CD14-positive monocyte (primary cell): ENCODE measurements around the gene ITPK1. TPM values are rescaled to one million over a fixed set of nuclear protein-coding genes. Genes with fewer than 3 reads are reported as not detected.

Experiments used
- DNase-seq, 3 donors: peaks; one replicate each; pipeline ENCODE4 v3.0.0-alpha.2; 2011 to 2022
- H2AFZ ChIP-seq: 2 replicates; pipeline ENCODE4 v1.6.0; 2012; ENCODE audit warnings: mild to moderate bottlenecking, low read depth, low read length, inconsistent platforms; ENCODE audit not compliant: insufficient read depth, poor library complexity, severe bottlenecking
- H3K27ac ChIP-seq, 2 donors: 1 replicate in 1 of 2; 2 replicates in 1 of 2; pipeline ENCODE4 v1.5.1; 2012 to 2013; ENCODE audit warnings: low read length in 2 of 2, control low read depth in 1 of 2, inconsistent platforms in 1 of 2, low read depth in 1 of 2, mild to moderate bottlenecking in 1 of 2
- H3K27me3 ChIP-seq, 2 donors: one replicate each; pipeline versions ENCODE4 v1.6.0 to v1.6.1; 2011 to 2013; ENCODE audit warnings: low read length in 2 of 2; ENCODE audit not compliant: control insufficient read depth in 2 of 2, insufficient read depth in 2 of 2
- H3K36me3 ChIP-seq, 2 donors: replicated peaks in 1 of 2; 1 replicate in 1 of 2; 2 replicates in 1 of 2; pipeline versions ENCODE4 v1.5.1 to v1.6.1; 2012 to 2013; ENCODE audit warnings: low read length in 2 of 2, control low read depth in 1 of 2, inconsistent platforms in 1 of 2, mild to moderate bottlenecking in 1 of 2; ENCODE audit not compliant: insufficient read depth in 2 of 2, control insufficient read depth in 1 of 2
- H3K4me1 ChIP-seq, 2 donors: 1 replicate in 1 of 2; 2 replicates in 1 of 2; pipeline versions ENCODE4 v1.5.1 to v1.6.1; 2012 to 2013; ENCODE audit warnings: low read length in 2 of 2, control low read depth in 1 of 2, inconsistent platforms in 1 of 2, mild to moderate bottlenecking in 1 of 2, moderate library complexity in 1 of 2; ENCODE audit not compliant: insufficient read depth in 2 of 2, control insufficient read depth in 1 of 2
- H3K4me2 ChIP-seq: replicated peaks from 2 replicates; pipeline ENCODE3; 2012; ENCODE audit warnings: low read length, moderate library complexity, mild to moderate bottlenecking; ENCODE audit not compliant: poor library complexity, severe bottlenecking; ENCODE audit errors: extremely low read depth
- H3K4me3 ChIP-seq, 3 experiments: fragments of 200-600 bp in 1 of 3; sonication (generic) in 1 of 3; replicated peaks in 1 of 3; 1 replicate in 2 of 3; 2 replicates in 1 of 3; pipeline ENCODE4 v1.5.1; 2011 to 2013; ENCODE audit warnings: low read length in 3 of 3, mild to moderate bottlenecking in 3 of 3, control low read depth in 2 of 3, low read depth in 2 of 3, inconsistent platforms in 1 of 3, moderate library complexity in 1 of 3
- H3K79me2 ChIP-seq: 2 replicates; pipeline ENCODE4 v1.6.0; 2012; ENCODE audit warnings: mild to moderate bottlenecking, control low read depth, inconsistent platforms, low read length, moderate library complexity; ENCODE audit not compliant: insufficient read depth
- H3K9ac ChIP-seq: 2 replicates; pipeline ENCODE4 v1.6.0; 2017; ENCODE audit warnings: low read length, mild to moderate bottlenecking; ENCODE audit not compliant: insufficient read depth, poor library complexity, severe bottlenecking
- H3K9me3 ChIP-seq, 2 donors: replicated peaks in 1 of 2; 1 replicate in 1 of 2; 2 replicates in 1 of 2; pipeline versions ENCODE4 v1.5.1 to v1.6.1; 2012 to 2013; ENCODE audit warnings: low read length in 2 of 2, control low read depth in 1 of 2; ENCODE audit not compliant: control insufficient read depth in 1 of 2, insufficient read depth in 1 of 2
- H4K20me1 ChIP-seq: 2 replicates; pipeline ENCODE4 v1.6.0; 2012; ENCODE audit warnings: mild to moderate bottlenecking, low read length, control low read depth, moderate library complexity; ENCODE audit not compliant: insufficient read depth
- H3K27ac Mint-ChIP-seq, 7 donors: one replicate each; pipeline ENCODE4 v1.8.0; 2020; ENCODE audit warnings: mild to moderate bottlenecking in 7 of 7, mixed read lengths in 7 of 7, moderate library complexity in 6 of 7, inconsistent platforms in 2 of 7
- H3K27me3 Mint-ChIP-seq, 3 donors: one replicate each; pipeline ENCODE4 v1.8.0; 2021 to 2022; ENCODE audit warnings: low read depth in 3 of 3, mild to moderate bottlenecking in 3 of 3, mixed read lengths in 3 of 3, moderate library complexity in 3 of 3, inconsistent platforms in 1 of 3
- H3K36me3 Mint-ChIP-seq, 2 donors: one replicate each; pipeline ENCODE4 v1.8.0; 2020; ENCODE audit warnings: mixed read lengths in 2 of 2, inconsistent platforms in 1 of 2, mild to moderate bottlenecking in 1 of 2
- H3K4me1 Mint-ChIP-seq: one replicate; pipeline ENCODE4 v1.8.0; 2020; ENCODE audit warnings: mild to moderate bottlenecking, mixed read lengths
- H3K4me3 Mint-ChIP-seq, 2 donors: one replicate each; pipeline ENCODE4 v1.8.0; 2020; ENCODE audit warnings: mild to moderate bottlenecking in 2 of 2, mixed read lengths in 2 of 2, moderate library complexity in 1 of 2
- H3K9me3 Mint-ChIP-seq, 7 donors: one replicate each; pipeline ENCODE4 v1.8.0; 2020 to 2022; ENCODE audit warnings: mixed read lengths in 7 of 7, mild to moderate bottlenecking in 6 of 7, moderate library complexity in 6 of 7, inconsistent platforms in 2 of 7
- WGBS: methylation state at CpG from one replicate; pipeline ENCODE4 v1.1.5; 2013; ENCODE audit warnings: missing lambda C conversion rate; ENCODE audit not compliant: insufficient coverage; 5-methylcytosine and 5-hydroxymethylcytosine counted together
- intact Hi-C, 2 donors: fragments of 100-400 bp; cut with micrococcal nuclease; formaldehyde crosslinking; loops; one replicate each; pipeline versions ENCODE4 v1.15.0 to v1.15.1; 2023
- polyA plus RNA-seq, 3 donors: library from polyadenylated mRNA; depleted of rRNA in 1 of 3; unstranded in 2 of 3; stranded (reverse) in 1 of 3; fragments of 300-500 nt in 2 of 3; fragments of >200 nt in 1 of 3; fragmentation: Illumina TruSeq in 2 of 3; gene quantifications; 1 replicate in 2 of 3; 2 replicates in 1 of 3; pipeline ENCODE4 v1.2.3, GENCODE V29; 2012 to 2021
- TF ChIP-seq, protein P1 (sequence below): fragments of 200-600 bp; IDR thresholded peaks from one replicate; pipeline ENCODE4 v1.8.0; 2022; ENCODE audit warnings: antibody characterized with exemption, mild to moderate bottlenecking

ITPK1 gene
- polyA plus RNA-seq, 3 donors = 57.1 to 144 (median 63.0) TPM

DNA sequence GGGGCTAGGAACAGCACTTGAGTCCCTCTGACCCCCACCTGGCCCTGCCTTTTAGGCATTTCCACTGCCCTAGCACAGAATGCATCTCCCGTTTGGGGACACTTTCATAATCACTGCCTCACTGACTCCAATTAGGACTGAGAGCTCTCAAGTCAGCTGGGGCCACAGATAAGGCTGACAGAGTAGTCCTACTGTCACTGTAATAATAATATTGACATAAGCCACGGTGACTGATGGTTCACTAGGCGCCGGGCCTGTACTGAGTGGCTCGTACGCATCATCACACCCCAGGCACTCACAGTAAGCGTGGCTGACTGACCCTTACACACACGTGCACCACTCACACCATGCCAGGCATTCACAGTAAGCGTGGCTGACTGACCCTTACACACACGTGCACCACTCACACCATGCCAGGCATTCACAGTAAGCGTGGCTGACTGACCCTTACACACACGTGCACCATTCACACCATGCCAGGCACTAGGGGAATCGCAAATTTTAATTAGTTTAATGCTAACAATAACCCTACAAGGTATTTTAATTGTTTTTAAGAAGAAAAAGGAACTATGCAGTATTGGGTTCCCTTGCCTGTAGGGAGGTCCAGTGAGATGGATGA lies 105.1 kb downstream of the ITPK1 start:
- intact Hi-C loops = no loop called here
- Histone ChIP-seq H4K20me1 (peaks cover 100% of the 10 kb centered on the region), H3K79me2 (peaks cover 95% of the 10 kb centered on the region), H3K27ac (peak overlapping the region in 1 of 2 donors; percentile 82), H2AFZ (no peak overlapping the region), H3K36me3 (peaks cover 21 to 71% of the 10 kb centered on the region in 2 donors), H3K4me1 (peaks cover 47 to 61% of the 10 kb centered on the region in 2 donors), H3K9ac (peak overlapping the region; percentile 21), H3K4me3 (no peak overlapping the region), H3K4me2 (no peak overlapping the region), H3K27me3 (no peaks in the 10 kb centered on the region), H3K9me3 (no peaks in the 10 kb centered on the region)
- peaks cover 65% of the 10 kb centered on the region for H3K4me1 Mint-ChIP-seq
- no peak overlapping the region for H3K4me3 Mint-ChIP-seq
- H3K27ac Mint-ChIP-seq = peak overlapping the region in 4 of 7 donors; percentile 12 to 95 (median 58)
- 100% methylated on average over 11 of the region's 13 CpGs for WGBS
- H3K36me3 Mint-ChIP-seq = peaks cover 35 to 61% of the 10 kb centered on the region in 2 donors
- DNase-seq = no peak
- no peaks in the 10 kb centered on the region for H3K27me3 Mint-ChIP-seq
- TF ChIP-seq, protein P1, sequence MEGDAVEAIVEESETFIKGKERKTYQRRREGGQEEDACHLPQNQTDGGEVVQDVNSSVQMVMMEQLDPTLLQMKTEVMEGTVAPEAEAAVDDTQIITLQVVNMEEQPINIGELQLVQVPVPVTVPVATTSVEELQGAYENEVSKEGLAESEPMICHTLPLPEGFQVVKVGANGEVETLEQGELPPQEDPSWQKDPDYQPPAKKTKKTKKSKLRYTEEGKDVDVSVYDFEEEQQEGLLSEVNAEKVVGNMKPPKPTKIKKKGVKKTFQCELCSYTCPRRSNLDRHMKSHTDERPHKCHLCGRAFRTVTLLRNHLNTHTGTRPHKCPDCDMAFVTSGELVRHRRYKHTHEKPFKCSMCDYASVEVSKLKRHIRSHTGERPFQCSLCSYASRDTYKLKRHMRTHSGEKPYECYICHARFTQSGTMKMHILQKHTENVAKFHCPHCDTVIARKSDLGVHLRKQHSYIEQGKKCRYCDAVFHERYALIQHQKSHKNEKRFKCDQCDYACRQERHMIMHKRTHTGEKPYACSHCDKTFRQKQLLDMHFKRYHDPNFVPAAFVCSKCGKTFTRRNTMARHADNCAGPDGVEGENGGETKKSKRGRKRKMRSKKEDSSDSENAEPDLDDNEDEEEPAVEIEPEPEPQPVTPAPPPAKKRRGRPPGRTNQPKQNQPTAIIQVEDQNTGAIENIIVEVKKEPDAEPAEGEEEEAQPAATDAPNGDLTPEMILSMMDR = no peak
- H3K9me3 Mint-ChIP-seq = peaks cover 0 to 1% (median 0%) of the 10 kb centered on the region in 7 donors

DNA sequence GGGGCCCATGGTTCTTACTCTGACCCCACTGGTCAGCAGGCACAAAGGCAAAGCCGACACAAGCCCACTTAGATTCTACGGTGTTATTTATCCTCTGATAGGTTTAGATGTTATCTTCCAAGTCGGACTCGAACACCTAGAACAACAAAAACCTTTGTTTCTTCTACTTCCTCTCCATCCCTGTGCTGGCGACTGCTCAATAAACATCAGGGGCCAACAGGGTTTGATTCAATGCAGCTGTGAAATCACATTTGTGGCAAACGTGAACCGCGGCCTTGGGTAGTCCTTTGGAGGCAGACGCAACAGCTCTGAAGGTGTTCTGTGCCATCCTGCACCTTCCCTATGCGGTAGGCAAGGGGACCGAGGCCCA lies 105.6 kb downstream of the ITPK1 start:
- TF ChIP-seq, protein P1 = no peak
- no peaks in the 10 kb centered on the region for H3K9me3 Mint-ChIP-seq
- no peak overlapping the region for H3K4me2 ChIP-seq
- peaks cover 47 to 61% of the 10 kb centered on the region in 2 donors for H3K4me1 ChIP-seq
- H3K4me3 Mint-ChIP-seq = no peak overlapping the region
- no peak for DNase-seq
- H3K36me3 Mint-ChIP-seq = peaks cover 31 to 60% of the 10 kb centered on the region in 2 donors
- H3K36me3 ChIP-seq = peaks cover 16 to 71% of the 10 kb centered on the region in 2 donors
- peaks cover 95% of the 10 kb centered on the region for H3K79me2 ChIP-seq
- H3K27ac Mint-ChIP-seq = peak overlapping the region in 5 of 7 donors; percentile 12 to 96 (median 80)
- intact Hi-C loops = no loop called here
- H3K4me3 ChIP-seq = no peak overlapping the region
- H3K27ac ChIP-seq = peak overlapping the region in 1 of 2 donors; percentile 82
- H4K20me1 ChIP-seq = peaks cover 100% of the 10 kb centered on the region
- no peaks in the 10 kb centered on the region for H3K9me3 ChIP-seq
- H3K9ac ChIP-seq = peak overlapping the region; percentile 34
- no peak overlapping the region for H2AFZ ChIP-seq
- no peaks in the 10 kb centered on the region for H3K27me3 Mint-ChIP-seq
- 90% methylated on average over 11 of the region's 11 CpGs for WGBS
- no peaks in the 10 kb centered on the region for H3K27me3 ChIP-seq
- peaks cover 63% of the 10 kb centered on the region for H3K4me1 Mint-ChIP-seq
